C4-2B (cell line): Measurements from ENCODE around the gene OR5I1.

ENCODE experiments used
- CTCF ChIP-seq: fragments of 450-650 bp; conservative IDR thresholded peaks from 2 replicates; pipeline ENCODE4 v1.5.1; 2017; ENCODE audit warnings: mild to moderate bottlenecking
- ZFX ChIP-seq: fragments of 450-650 bp; IDR thresholded peaks from 2 replicates; pipeline ENCODE4 v1.6.1; 2017

GRCh38 chr11:55967914-55968313 is 31.7 kb upstream of the OR5I1 start:
- TF ChIP-seq CTCF, result no peak
- TF ChIP-seq ZFX, result no peak
